Measurements from ENCODE around the gene HFE.
"Not testable (repeated sequence)": the region's sequence is repeated elsewhere in the genome, so short reads cannot be mapped to it uniquely, and the experiment has no call there.

The HFE gene

DNA sequence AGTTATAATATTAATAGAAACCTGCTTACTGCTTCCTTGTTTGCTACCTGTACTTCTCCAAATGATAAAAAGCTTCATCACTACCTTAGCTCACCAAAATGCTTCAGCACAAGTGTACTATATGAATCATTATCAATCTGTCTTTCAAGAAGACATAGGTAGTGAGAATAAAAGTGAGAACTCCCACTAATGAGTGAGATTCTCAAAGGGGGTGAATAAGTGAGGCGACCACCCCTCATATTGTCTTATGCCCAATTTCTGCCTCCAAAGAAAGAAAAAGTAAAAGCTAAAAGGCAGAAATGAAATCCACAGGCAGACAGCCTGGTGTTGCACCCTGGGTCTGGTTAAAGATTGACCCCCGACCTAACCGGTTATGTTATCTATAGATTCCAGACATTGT is 6.1 kb upstream of the HFE start:
- not testable (repeated sequence) for H3K4me3 Mint-ChIP-seq; H3K36me3 Mint-ChIP-seq (ENCODE audit: low read depth); H3K27me3 Mint-ChIP-seq; H3K27ac Mint-ChIP-seq; H3K9me3 Mint-ChIP-seq; DNase-seq
- H3K4me1 Mint-ChIP-seq (ENCODE audit: low read depth), result peaks cover 14% of the 10 kb centered on the region

DNA sequence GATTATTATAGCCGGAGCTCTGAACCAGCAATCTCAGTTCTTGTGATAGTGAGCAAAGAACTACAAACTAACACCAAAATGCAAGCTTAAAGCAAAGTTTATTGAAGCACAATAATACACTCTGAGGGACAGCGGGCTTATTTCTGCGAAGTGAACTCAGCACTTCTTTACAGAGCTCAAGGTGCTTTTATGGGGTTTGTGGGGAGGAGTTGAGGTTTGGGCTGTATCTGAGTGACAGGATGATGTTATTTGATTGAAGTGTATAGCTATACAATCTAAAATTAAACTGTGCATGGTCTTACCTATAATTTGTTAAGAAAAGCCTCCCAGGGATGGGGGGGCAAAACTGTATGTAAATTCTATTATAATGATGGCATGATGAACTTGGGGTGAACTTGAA is 1.0 kb upstream of the HFE start:
- DNase-seq, result no peak
- H3K9me3 Mint-ChIP-seq, result peaks cover 2% of the 10 kb centered on the region
- peak overlapping the region; percentile 63 for H3K27ac Mint-ChIP-seq
- peaks cover 30% of the 10 kb centered on the region for H3K4me1 Mint-ChIP-seq (ENCODE audit: low read depth)
- no peaks in the 10 kb centered on the region for H3K27me3 Mint-ChIP-seq
- H3K4me3 Mint-ChIP-seq, result peak overlapping the region; percentile 52
- no peaks in the 10 kb centered on the region for H3K36me3 Mint-ChIP-seq (ENCODE audit: low read depth)

GRCh38 chr6:26088344-26088743 is 1.1 kb downstream of the HFE start:
- H3K9me3 Mint-ChIP-seq, result no peaks in the 10 kb centered on the region
- no peak for DNase-seq
- H3K4me3 Mint-ChIP-seq, result peak overlapping the region; percentile 81
- H3K36me3 Mint-ChIP-seq (ENCODE audit: low read depth), result no peaks in the 10 kb centered on the region
- H3K4me1 Mint-ChIP-seq (ENCODE audit: low read depth), result peaks cover 33% of the 10 kb centered on the region
- no peak overlapping the region for H3K27ac Mint-ChIP-seq
- H3K27me3 Mint-ChIP-seq, result no peaks in the 10 kb centered on the region

DNA sequence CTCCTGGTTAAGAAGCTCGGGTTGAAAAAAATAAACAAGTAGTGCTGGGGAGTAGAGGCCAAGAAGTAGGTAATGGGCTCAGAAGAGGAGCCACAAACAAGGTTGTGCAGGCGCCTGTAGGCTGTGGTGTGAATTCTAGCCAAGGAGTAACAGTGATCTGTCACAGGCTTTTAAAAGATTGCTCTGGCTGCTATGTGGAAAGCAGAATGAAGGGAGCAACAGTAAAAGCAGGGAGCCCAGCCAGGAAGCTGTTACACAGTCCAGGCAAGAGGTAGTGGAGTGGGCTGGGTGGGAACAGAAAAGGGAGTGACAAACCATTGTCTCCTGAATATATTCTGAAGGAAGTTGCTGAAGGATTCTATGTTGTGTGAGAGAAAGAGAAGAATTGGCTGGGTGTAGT is 2.0 kb downstream of the HFE start:
- DNase-seq, result no peak
- Mint-ChIP-seq H3K27ac (no peak overlapping the region), H3K4me3 (no peak overlapping the region), H3K27me3 (no peaks in the 10 kb centered on the region), H3K4me1 (ENCODE audit: low read depth) (peaks cover 33% of the 10 kb centered on the region), H3K36me3 (ENCODE audit: low read depth) (no peaks in the 10 kb centered on the region), H3K9me3 (no peaks in the 10 kb centered on the region)

- Mint-ChIP-seq H3K27ac (no peak overlapping the region), H3K4me1 (ENCODE audit: low read depth) (peaks cover 20% of the 10 kb centered on the region), H3K9me3 (no peaks in the 10 kb centered on the region), H3K27me3 (peaks cover 2% of the 10 kb centered on the region), H3K4me3 (no peak overlapping the region), H3K36me3 (ENCODE audit: low read depth) (no peaks in the 10 kb centered on the region)
- no peak for DNase-seq
Measured at GRCh38 chr6:26092443-26092842, 5.2 kb downstream of the HFE start.

- H3K9me3 Mint-ChIP-seq, result no peaks in the 10 kb centered on the region
Measured at GRCh38 chr6:26094036-26094435, 6.8 kb downstream of the HFE start.

GRCh38 chr6:26097268-26097875 is 10.1 kb downstream of the HFE start:
- H3K27ac Mint-ChIP-seq, result no peak overlapping the region
- no peak overlapping the region for H3K4me3 Mint-ChIP-seq
- no peaks in the 10 kb centered on the region for H3K36me3 Mint-ChIP-seq (ENCODE audit: low read depth)
- H3K4me1 Mint-ChIP-seq (ENCODE audit: low read depth), result peaks cover 2% of the 10 kb centered on the region
- peak; percentile 69 for DNase-seq
- H3K9me3 Mint-ChIP-seq, result no peaks in the 10 kb centered on the region
- peaks cover 2% of the 10 kb centered on the region for H3K27me3 Mint-ChIP-seq

More at GRCh38 chr6:26094036-26094435, 6.8 kb downstream of the HFE start:
- peaks cover 7% of the 10 kb centered on the region for H3K4me1 Mint-ChIP-seq (ENCODE audit: low read depth)
- H3K36me3 Mint-ChIP-seq (ENCODE audit: low read depth), result no peaks in the 10 kb centered on the region
- H3K27ac Mint-ChIP-seq, result no peak overlapping the region
- no peak overlapping the region for H3K4me3 Mint-ChIP-seq
- DNase-seq, result no peak
- H3K27me3 Mint-ChIP-seq, result peaks cover 2% of the 10 kb centered on the region

DNA sequence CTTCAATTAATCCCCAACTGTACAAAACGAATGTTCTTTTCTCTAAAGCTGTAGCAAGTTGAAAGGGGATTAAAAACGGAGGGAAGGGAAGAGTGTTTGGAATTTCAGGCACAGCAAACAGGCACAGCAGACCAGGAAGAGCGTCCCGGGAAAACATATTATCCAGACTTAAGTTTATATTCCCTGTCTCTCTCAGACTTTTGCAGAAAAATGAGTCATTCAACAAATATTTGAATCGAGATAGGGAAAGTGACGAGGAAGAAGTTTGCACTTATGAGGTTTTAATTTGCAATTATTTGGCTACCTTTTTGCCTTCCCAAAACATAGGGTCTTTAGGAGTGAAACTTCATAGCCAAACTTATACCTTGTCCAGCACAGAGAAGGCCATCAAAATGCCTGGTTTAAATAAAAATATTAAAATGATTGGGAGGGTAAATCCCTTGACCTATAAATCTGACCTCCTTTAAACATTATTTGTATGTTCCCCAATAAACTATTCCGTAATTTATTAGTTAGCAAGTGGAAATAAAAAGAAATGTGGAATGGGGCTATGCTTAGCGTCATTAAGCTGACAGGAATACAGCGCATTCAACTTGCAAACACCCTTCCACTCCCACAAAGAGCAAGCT is 16.0 kb downstream of the HFE start:
- DNase-seq, result no peak
- no peaks in the 10 kb centered on the region for H3K9me3 Mint-ChIP-seq
- no peaks in the 10 kb centered on the region for H3K36me3 Mint-ChIP-seq (ENCODE audit: low read depth)
- H3K4me1 Mint-ChIP-seq (ENCODE audit: low read depth), result peaks cover 17% of the 10 kb centered on the region
- H3K27ac Mint-ChIP-seq, result peak overlapping the region; percentile 96
- peaks cover 2% of the 10 kb centered on the region for H3K27me3 Mint-ChIP-seq
- H3K4me3 Mint-ChIP-seq, result peak overlapping the region; percentile 80

- Mint-ChIP-seq H3K4me1 (ENCODE audit: low read depth) (peaks cover 17% of the 10 kb centered on the region), H3K27me3 (peaks cover 2% of the 10 kb centered on the region), H3K9me3 (no peaks in the 10 kb centered on the region), H3K27ac (peak overlapping the region; percentile 96), H3K4me3 (peak overlapping the region; percentile 80), H3K36me3 (ENCODE audit: low read depth) (no peaks in the 10 kb centered on the region)
- DNase-seq, result peak; percentile 90
Measured at GRCh38 chr6:26103770-26104456, 16.7 kb downstream of the HFE start.

GRCh38 chr6:26104457-26105108 is 17.4 kb downstream of the HFE start:
- Mint-ChIP-seq H3K4me1 (ENCODE audit: low read depth) (peaks cover 17% of the 10 kb centered on the region), H3K27ac (peak overlapping the region; percentile 96), H3K36me3 (ENCODE audit: low read depth) (no peaks in the 10 kb centered on the region), H3K4me3 (peak overlapping the region; percentile 80), H3K27me3 (peaks cover 2% of the 10 kb centered on the region), H3K9me3 (no peaks in the 10 kb centered on the region)
- DNase-seq, result no peak

DNA sequence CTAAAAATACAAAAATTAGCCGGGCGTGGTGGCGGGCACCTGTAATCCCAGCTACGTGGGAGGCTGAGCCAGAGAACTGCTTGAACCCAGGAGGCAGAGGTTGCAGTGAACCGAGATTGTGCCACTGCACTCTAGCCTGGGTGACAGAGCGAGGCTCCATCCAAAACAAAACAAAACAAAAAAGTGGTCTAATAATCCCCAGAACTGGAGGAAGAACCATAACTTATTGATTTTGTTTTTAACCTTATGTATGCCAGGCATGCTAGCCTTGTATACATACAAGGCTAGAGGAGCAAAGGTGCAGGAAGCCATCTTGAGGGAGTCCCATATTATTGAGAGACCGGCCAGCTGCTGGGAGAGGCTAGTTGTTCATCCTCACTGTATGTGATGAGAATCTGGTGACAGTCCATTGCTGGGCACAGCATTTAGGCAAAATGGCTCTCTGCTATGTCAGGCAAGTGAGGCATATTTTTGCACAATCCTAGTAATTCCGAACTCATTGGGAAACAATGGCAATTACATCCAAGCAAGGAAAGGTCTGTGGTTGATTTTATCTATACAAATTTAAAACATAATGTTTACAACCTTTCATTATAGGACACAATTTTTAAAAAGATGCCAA is 18.0 kb downstream of the HFE start:
- no peaks in the 10 kb centered on the region for H3K36me3 Mint-ChIP-seq (ENCODE audit: low read depth)
- H3K27me3 Mint-ChIP-seq, result peaks cover 2% of the 10 kb centered on the region
- peak overlapping the region; percentile 55 for H3K27ac Mint-ChIP-seq
- no peaks in the 10 kb centered on the region for H3K9me3 Mint-ChIP-seq
- H3K4me3 Mint-ChIP-seq, result peak overlapping the region; percentile 80
- H3K4me1 Mint-ChIP-seq (ENCODE audit: low read depth), result peaks cover 17% of the 10 kb centered on the region
- DNase-seq, result no peak

GRCh38 chr6:26105842-26106241 is 18.6 kb downstream of the HFE start:
- Mint-ChIP-seq H3K36me3 (ENCODE audit: low read depth) (no peaks in the 10 kb centered on the region), H3K4me1 (ENCODE audit: low read depth) (peaks cover 17% of the 10 kb centered on the region), H3K4me3 (no peak overlapping the region), H3K27me3 (peaks cover 2% of the 10 kb centered on the region), H3K27ac (no peak overlapping the region), H3K9me3 (no peaks in the 10 kb centered on the region)
- DNase-seq, result no peak

- H3K36me3 Mint-ChIP-seq (ENCODE audit: low read depth), result no peaks in the 10 kb centered on the region
- H3K4me3 Mint-ChIP-seq, result no peak overlapping the region
- peaks cover 2% of the 10 kb centered on the region for H3K27me3 Mint-ChIP-seq
- peaks cover 17% of the 10 kb centered on the region for H3K4me1 Mint-ChIP-seq (ENCODE audit: low read depth)
- DNase-seq, result no peak
- no peaks in the 10 kb centered on the region for H3K9me3 Mint-ChIP-seq
- H3K27ac Mint-ChIP-seq, result no peak overlapping the region
Measured at GRCh38 chr6:26107935-26108334, 20.7 kb downstream of the HFE start.

- no peak overlapping the region for H3K4me3 Mint-ChIP-seq
- no peak for DNase-seq
- no peaks in the 10 kb centered on the region for H3K9me3 Mint-ChIP-seq
- peaks cover 1% of the 10 kb centered on the region for H3K4me1 Mint-ChIP-seq (ENCODE audit: low read depth)
- no peak overlapping the region for H3K27ac Mint-ChIP-seq
- H3K27me3 Mint-ChIP-seq, result no peaks in the 10 kb centered on the region
- H3K36me3 Mint-ChIP-seq (ENCODE audit: low read depth), result no peaks in the 10 kb centered on the region
Measured at GRCh38 chr6:26109772-26110171, 22.5 kb downstream of the HFE start.

Data from activated T-cell treated with anti-CD3 and anti-CD28 coated beads, Interleukin-2, amount 50 U/mL, for 24 hours (primary cell).